Urothelium cell line (cell line): ENCODE measurements around the gene SYNGR1.
A peak's percentile ranks its signal among the peaks of the same experiment; 100 is the strongest.
"Not testable (repeated sequence)": the region's sequence is repeated elsewhere in the genome, so short reads cannot be mapped to it uniquely, and the experiment has no call there.

Experiments used
- DNase-seq: peaks from one replicate; pipeline ENCODE4 v3.0.0; 2011; ENCODE audit warnings: low spot score, mixed read lengths
- FAIRE-seq: peaks from 2 replicates; lab custom pipeline; 2011; peaks lifted over from hg19 to GRCh38; lab: Jason Lieb, UNC

The SYNGR1 gene

DNA sequence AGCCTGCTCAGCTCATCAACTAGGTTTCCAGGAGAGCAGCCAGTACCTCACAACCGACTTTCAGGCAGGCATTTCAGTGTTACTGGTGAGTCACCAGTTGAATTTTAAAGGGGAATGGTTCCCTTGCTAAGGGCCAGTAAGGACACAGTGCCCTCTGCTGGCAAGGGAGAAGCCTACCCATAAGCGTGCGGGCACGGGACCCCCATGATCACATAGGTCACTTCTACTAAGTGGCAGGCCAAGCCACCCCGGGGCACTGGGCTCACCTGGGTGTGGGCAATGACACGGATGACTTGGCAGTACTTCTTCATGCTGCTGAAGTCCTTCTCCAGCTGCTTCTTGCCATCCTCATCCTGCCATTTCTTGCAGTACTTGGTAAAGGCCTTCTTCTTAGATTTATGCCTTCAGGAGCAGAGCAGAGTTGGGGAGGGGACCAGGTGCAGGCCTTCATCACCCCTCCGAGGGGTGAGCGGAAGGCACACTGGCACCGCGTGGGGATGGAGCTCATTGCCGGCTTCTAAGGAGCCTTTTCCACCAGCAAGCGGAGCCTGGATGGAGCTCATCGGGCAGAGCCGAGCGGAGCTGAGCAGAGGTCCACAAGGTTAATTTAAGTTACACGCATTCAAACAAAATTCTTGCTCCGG is 33.2 kb upstream of the SYNGR1 start:
- DNase-seq (peak; percentile 82), FAIRE-seq (no peak)

DNA sequence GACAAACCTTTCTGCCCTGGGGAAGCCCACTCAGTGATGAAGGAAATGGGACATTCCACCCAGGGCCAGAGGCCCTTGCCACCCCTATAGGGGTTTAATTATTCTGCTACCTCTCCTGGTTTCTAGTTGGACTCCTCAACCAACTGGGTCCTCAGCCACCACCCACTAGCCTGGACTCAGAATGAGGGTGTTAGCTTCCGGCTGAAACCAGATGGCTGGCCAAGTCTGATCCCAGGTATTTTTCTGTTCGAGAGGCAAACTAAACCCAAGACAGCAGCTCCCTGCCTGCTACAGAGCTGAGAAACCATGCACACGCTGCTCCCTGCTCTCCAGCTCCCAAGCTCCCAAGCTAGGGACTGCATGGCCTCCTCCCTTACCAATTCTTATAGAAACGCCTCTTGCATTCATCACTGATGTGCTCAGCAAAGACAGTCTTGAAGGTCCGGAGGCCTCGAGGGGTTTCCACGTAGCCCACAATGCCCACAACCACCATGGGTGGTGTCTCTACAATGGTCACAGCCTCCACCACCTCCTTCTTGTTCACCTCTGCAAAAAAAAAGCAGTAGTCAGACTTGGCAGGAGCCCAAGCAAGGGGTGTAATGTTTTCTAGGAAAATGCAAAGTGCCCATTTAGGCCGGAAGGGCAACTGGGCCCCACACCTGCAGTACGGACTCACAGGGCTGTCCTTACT is 32.6 kb upstream of the SYNGR1 start:
- DNase-seq = no peak
- no peak for FAIRE-seq

DNA sequence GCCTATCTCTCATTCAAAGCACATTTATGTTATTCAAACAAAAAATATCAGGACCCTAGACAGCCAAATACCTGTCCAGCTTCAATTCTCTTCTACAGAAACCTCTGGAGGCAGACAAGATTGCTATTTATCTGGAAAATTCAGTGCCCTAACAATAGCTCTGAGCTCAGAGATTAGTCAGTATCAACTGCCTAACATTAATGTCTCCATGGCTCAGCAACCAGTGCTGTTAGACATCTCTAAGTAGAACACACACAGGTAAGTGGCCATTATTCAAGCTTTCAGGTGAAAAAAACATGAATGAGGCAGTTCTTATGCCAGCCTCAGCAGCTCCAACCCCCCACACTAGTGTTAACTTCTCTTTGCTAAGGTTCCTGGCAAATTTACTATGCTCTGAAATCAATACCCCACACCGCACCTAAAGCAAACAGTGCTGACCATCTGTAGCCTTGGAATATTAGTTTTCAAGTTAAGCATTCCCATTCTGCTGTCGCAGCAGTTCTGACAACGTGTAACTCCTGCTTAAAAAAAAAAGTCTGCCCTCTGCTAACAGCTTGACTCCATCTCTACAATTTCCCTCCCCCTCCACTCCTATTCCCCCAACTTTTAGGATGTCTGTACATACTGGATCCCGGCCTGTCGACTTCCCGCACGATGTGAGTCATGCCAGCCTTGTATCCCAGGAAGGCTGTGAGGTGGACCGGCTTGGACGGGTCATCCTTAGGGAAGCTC is 31.9 kb upstream of the SYNGR1 start:
- DNase-seq = no peak
- no peak for FAIRE-seq

DNA sequence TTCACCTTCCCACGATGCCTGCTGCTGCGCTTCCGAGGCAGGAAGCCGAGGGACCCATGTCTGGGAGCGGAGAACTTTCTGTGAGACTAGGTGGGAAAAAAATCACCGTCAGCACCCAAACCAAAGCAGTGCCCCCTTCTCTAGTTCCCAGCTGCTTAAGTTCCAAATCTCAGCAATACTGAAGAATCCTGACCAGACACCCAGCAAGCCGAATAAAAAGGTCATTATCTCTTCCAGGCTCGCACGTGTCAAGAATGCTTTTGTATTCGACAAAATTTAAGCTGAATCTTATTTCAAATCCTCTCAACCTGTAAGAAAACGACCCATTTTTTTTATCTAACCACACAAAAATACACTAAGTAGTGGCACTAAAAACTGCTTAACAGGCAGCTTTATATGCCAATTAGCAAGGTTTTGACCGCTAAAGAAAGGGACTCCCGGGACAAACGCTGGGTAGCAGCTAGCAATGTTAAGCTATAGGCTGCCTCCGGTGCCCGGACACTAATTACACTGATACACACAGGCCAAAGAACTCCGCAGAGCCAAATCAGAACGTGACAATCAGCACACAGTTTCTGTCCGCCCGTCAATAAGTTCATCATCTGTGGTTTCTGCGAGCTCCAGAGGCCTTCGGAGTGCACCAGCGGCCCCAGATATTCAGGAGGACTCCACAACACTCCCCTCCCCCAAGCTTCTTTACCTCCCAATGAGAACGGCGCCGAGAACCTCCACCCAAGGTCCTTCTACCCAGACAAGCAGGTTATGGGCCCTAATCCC is 31.1 kb upstream of the SYNGR1 start:
- FAIRE-seq = no peak

DNA sequence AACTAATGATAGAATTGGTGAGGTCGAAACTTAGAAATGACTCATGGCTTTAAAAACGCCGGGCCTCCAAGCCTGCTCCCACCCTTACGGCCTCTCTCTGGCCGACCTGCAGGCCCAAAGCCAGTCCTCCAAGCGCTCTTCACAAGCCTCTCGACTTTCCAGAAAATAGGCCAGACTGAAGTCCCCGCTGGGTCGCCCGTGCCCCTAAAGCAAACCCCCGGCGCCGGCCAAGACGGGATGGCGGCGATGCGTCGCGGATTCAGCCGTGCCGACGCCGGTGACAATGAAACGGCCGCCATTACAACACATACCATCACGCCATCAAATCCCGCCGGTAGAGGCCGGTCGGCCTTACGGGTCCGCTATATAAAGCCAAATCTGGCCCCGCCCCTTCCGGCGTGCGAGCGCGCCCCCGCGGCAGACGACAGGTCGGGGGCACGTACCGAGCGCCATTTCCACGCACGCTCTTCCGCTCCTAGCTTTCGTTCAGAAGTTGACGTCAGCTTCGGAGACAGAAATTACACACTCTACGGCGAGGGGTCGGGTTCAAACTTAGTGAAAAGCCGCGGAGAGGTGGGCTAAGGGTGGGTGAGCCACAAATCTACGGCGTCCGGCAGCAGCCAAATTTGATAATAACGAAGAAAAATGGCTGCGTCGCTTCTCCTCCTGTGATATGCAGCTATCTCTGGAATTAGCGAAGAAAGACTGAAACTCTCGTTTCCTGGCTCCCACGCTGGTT is 30.3 kb upstream of the SYNGR1 start, which contains the start of gene RPL3:
Gene RPL3 (minus strand): TSS at position 340 of the 739 bp plus-strand sequence. CDS start 26 bp downstream, at position 314.
- DNase-seq (peak; percentile 98), FAIRE-seq (peak; percentile 87)

More for the DNA sequence above, 31.1 kb upstream of the SYNGR1 start:
- no peak for DNase-seq

DNA sequence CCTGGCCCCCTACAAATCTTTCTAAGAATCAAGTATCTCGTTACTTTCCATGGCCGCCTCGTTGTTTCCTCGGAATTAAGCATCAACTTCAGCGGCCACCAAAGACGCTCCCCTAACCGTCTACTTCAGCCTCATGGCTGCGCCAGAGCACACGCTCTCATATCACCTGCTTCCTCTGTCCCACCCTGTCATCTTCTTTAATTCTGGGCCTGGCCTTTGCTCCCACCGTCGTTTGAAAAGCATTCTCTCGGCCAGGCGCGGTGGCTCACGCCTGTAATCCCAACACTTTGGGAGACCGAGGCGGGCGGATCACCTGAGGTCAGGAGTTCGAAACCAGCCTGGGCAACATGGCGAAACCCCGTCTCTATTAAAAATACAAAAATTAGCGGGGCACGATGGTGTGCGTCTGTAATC is 29.2 kb upstream of the SYNGR1 start:
- DNase-seq, FAIRE-seq: not testable (repeated sequence)

DNA sequence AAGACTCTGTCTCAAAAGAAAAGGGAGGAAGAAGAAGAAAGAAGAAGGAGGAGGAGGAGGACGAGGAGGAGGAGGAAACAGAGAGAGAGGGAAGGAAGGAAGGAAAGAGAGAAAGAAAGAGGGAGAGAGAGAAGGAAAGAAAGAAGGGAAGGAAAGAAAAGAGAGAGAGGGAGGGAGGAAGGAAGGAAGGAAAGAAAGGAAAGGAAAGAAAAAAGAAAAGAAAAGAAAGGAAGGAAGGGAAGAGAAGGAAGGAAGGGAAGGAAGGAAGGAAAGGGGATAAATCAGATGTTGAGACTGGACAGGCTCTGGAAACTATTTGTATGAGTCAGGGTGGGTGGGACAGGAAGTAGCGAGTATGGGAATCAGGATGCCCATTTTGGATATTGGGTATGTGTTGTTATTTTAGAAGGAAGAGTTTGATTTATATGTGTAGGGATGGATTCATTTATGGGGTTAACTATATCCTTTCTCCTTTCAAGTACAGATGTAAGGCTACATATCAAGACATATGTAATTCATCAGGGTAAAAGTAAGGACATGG is 24.3 kb upstream of the SYNGR1 start:
- no peak for FAIRE-seq
- peak; percentile 67 for DNase-seq

DNA sequence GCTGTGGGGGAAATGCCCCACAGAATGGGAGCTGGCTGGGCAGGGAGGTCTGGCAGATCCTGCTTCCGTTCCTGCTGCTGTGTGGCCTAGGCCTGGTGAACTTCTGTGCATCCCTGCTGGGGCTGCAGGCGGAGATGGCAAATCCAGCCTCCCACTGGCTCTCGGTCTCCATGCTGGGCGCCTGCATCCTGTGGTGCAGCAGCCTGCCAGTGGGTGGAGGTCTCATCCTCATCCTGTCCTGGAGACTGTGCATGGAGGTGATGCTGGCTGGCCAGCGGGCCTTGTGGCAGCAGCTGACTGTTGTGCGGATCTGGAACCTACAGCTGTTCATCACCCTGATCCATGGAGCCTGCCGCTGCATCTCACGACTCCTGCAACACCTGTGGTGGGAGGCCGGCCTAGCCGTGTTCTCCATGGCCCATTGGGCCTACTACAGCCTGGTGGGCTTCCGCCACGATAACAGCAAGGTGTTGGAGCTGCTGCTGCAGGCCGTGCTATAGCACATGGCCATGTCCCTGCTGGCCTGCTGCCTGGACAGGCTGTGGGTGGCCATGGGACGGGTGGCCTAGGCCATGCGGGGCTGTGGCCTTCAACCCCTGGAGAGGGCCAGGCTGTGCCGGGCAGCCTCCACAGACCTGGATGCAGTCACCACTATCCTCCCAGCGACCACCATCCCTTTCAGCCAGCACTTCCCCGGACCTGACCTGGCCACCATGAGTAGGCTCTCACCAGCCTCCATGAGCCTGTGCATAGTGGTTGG is 21.6 kb upstream of the SYNGR1 start:
- FAIRE-seq (peak; percentile 83), DNase-seq (no peak)

DNA sequence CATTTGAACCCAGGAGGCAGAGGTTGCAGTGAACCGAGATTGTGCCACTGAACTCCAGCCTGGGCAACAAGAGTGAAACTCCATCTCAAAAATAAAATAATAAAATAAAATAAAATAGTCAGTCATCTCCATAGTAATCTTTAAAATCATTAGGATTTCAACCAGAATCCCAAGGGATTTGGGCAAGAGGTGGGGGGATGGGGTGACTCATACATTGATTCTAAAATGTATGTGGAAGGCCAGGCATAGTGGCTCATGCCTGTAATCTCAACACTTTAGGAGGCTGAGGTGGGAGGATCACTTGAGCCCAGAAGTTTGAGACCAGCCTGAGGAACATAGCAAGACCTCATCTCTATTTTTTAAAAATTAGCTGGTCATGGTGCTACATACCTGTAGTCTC is 19.2 kb upstream of the SYNGR1 start:
- FAIRE-seq, DNase-seq: not testable (repeated sequence)

DNA sequence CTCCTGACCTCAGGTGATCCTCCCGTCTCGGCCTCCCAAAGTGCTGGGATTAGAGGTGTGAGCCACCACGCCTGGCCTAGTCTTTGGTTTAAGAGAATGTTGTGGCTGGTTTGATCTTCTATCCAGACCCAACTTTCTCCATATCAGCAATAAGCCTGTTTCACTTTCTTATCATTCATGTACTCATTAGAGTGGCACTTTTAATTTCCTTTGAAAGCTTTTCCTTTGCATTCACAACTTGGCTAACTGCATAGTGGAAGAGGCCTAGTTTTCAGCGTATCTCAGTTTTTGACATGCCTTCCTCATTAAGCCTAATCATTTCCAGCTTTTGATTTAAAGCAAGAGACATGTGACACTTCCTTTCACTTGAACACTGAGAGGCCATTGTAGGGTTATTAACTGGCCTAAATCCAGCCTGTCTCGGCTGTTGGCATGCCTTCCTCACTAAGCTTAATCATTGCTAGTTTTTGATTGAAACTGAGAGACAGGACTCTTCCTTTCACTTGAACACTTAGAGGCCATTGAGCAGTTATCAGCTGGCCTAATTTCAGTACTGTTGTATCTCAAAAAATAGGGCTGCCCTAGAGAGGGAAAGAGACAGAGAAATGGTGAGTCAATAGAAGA is 17.2 kb upstream of the SYNGR1 start:
- FAIRE-seq (no peak), DNase-seq (no peak)

DNA sequence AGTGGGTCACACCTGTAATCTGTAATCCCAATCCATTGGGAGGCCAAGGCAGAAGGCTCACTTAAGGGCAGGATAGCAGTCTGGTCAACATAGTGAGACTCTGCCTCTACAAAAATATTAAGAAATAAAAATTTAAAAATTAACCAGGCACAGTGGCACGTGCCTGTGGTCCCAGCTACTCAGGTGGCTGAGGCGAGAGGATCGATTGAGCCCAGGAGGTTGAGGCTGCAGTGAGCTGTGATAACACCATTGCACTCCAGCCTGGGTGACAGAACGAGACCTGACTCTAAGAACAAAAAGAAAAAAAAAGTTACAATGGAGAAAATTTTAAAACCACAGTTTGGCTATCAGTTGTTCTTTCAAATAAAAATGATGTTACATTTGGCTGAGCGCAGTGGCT is 13.4 kb upstream of the SYNGR1 start:
- FAIRE-seq (no peak), DNase-seq (no peak)

DNA sequence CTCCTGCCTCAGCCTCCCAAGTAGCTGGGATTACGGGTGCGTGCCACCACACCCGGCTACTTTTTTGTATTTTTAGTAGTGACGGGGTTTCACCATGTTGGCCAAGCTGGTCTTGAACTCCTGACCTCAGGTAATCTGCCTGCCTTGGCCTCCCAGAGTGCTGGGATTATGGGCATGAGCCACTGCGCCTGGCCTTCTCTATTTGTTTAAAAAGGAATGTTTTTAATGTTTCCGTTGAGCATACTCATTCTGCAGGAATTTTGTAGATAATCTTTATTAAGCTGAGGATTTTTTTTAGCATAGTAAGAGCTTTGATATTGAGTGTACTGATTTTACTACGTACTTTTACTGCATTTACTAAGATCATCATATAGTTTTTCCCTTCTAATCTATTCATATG is 10.0 kb upstream of the SYNGR1 start:
- FAIRE-seq, DNase-seq: not testable (repeated sequence)

DNA sequence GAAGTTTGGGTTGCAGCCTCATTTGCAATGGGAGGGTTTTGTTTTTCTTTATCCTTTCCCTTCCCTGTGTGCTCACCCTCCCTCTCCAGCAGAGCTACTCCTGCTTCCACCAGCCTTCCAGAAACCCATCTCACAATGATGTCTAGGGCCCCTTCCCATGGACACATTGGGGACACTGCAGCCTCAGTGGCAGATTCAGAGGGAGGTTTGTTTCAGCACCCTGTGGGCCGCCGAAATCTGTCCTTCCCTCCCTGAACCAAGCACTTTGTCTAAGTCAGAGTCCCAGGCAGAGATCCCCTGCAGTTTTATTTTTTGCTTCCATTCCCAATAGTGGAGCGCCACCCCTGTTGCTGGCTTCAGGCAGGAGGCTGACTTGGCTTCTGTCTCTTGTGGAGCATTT is 8.6 kb upstream of the SYNGR1 start:
- DNase-seq = no peak
- FAIRE-seq = no peak

DNA sequence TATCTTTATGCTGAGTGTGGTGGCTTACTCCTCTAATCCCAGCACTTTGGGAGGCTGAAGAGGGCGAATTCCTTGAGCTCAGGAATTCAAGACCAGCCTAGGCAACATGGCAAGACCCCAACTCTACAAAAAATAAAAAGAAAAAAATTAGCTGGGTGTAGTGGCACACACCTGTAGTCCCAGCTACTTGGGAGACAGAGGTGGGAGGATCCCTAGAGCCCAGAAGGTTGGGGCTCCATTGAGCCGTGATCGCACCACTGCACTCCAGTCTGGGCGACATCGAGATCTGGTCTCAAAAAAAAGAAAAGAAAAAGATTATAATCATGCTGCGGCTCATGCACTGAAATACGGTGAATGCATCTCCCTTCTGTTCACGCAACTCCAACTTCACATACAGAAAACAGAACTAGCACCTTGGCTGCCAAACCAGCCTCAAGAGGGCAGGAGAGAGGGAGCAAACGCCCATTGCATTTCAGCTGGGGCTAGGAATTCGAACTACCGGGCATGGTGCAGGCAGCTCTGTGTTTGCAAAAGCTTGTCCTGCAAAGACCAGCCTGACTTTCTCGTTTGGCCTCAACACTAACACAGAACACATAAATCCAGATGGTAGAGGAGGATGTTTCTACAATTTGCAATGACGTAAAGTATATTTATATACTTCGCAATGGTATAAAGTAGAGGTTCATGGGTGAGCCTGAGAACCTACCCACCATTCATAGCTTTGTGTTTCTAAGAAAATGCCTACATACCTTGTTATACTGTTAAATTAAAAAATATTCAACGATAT is 6.3 kb upstream of the SYNGR1 start:
- FAIRE-seq = peak; percentile 80
- peak; percentile 71 for DNase-seq

DNA sequence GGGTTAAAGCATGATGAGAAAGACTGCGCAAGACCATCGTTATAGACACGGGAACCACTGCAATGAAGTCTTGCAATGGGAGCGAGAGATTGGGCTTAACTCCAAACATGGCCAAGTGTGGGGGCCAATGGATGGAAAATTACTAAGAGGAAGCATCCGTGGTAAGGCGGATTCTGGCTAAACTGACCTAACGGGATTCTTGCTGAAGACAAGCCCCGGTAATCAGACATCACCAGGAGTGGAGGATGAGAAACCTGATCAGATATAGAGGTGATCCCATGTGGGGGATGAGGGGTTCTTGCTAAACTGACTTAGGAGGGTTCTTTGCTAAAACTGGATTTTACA is 5.8 kb upstream of the SYNGR1 start:
- DNase-seq (no peak), FAIRE-seq (no peak)

DNA sequence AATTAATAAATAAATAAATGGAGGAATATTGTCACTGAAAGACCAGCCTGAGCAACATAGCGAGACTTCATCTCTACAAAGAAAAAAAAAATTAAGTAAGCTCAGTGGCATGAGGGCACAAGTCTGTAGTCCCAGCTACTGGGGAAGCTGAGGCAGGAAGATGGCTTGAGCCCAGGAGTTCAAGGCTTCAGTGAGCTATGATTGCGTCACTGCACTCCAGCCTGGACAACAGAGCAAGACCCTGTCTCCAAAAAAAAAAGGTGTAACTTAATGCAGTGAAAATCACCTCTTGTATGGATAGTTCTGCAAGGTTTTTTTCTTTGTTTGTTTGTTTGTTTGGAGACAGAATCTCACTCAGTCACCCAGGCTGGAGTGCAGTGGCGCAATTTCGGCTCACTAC is 4.6 kb upstream of the SYNGR1 start:
- DNase-seq = no peak
- no peak for FAIRE-seq

DNA sequence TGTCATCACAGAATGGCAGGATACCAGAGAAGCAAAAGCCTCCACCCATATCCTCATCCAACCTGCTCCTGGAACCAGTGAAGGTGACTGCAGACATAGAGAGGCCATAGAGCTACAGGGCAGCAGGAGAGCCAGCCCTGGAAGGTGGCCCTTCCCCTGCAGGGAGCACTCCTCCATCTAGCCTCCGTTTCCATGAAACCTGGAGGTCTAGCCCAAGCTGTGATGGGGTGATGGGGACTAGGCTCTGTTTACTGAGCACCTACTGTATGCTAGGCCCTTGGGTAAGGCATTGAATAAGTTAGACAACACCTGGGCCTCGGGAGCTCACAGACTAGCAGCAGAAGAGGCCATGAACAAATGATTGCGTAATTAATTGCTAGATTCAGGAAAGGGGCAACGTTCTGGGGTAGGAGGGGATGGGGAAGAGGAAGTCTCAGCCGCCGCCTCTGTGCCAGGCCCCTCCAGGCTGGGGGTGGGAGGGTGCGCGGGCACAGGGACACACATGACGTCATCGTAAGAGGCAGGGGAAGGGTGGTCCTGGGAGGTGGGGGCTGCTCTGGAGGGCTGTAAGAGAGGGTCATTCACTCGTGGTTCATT is 784 bp upstream of the SYNGR1 start:
- DNase-seq (no peak), FAIRE-seq (peak; percentile 85)

DNA sequence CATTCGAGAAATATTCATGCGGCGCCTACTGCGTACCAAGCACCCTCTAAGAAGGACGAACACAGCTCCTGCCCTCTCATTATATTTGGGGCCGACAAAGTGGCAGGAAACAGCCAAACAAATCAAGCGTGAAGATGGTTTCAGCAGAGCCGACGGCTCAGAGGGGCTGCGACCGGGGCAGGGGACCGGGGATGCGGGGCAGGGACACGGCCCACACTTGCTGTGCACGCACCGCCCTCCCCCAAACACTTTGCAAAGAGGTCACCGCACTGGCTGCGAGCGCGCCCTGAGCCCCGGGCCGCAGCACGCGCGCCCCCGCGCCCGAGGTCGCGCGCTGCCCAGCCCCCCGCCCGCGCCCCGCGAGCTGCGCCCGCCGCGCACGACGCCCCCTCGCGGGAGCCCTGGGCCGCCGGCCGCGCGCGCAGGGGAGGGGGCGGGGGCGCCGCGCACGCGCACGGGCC is 255 bp upstream of the SYNGR1 start:
- FAIRE-seq (no peak), DNase-seq (peak; percentile 97)
